ENCODE measurements around the gene SLC34A3.

The SLC34A3 gene

GRCh38 chr9:137218754-137219271 is 11.9 kb upstream of the SLC34A3 start:
- DNase-seq, result no peak

GRCh38 chr9:137219757-137220316 is 10.9 kb upstream of the SLC34A3 start:
- DNase-seq, result no peak

- no peak for DNase-seq
These were observed 10.2 kb upstream of the SLC34A3 start for GRCh38 chr9:137220317-137221094.

GRCh38 chr9:137221095-137221505 is 9.6 kb upstream of the SLC34A3 start:
- no peak for DNase-seq

GRCh38 chr9:137221506-137222111 is 9.1 kb upstream of the SLC34A3 start:
- DNase-seq, result no peak

GRCh38 chr9:137222190-137223077 is 8.3 kb upstream of the SLC34A3 start, which contains the start of gene RNF208:
TSS of gene RNF208 (minus strand) at chr9:137222240. CDS start at chr9:137221212, 1,028 bp downstream.
- DNase-seq, result no peak

- peak; percentile 97 for DNase-seq
These were observed 7.4 kb upstream of the SLC34A3 start for GRCh38 chr9:137223078-137223970.

GRCh38 chr9:137224830-137225694 is 5.6 kb upstream of the SLC34A3 start, which contains the start of gene CYSRT1:
TSS of gene CYSRT1 (plus strand) at chr9:137225174. CDS start at chr9:137225622, 448 bp downstream.
- DNase-seq, result no peak

- no peak for DNase-seq
These were observed 4.9 kb upstream of the SLC34A3 start for GRCh38 chr9:137225699-137226331.

- no peak for DNase-seq
These were observed 4.2 kb upstream of the SLC34A3 start for GRCh38 chr9:137226338-137227053.

GRCh38 chr9:137227054-137227852 is 3.4 kb upstream of the SLC34A3 start, which contains the start of gene RNF224:
TSS of gene RNF224 (plus strand) at chr9:137227502. CDS start at chr9:137228336, 834 bp downstream.
- peak; percentile 62 for DNase-seq

GRCh38 chr9:137227853-137228505 is 2.7 kb upstream of the SLC34A3 start:
- DNase-seq, result no peak

GRCh38 chr9:137228506-137228967 is 2.2 kb upstream of the SLC34A3 start:
- DNase-seq, result no peak

GRCh38 chr9:137228968-137229896 is 1.5 kb upstream of the SLC34A3 start:
- no peak for DNase-seq

- no peak for DNase-seq
These were observed 597 bp upstream of the SLC34A3 start for GRCh38 chr9:137229903-137230704.
